Measurements from ENCODE around the gene TWIST1.
A peak's percentile ranks its signal among the peaks of the same experiment; 100 is the strongest.

The TWIST1 gene

DNA sequence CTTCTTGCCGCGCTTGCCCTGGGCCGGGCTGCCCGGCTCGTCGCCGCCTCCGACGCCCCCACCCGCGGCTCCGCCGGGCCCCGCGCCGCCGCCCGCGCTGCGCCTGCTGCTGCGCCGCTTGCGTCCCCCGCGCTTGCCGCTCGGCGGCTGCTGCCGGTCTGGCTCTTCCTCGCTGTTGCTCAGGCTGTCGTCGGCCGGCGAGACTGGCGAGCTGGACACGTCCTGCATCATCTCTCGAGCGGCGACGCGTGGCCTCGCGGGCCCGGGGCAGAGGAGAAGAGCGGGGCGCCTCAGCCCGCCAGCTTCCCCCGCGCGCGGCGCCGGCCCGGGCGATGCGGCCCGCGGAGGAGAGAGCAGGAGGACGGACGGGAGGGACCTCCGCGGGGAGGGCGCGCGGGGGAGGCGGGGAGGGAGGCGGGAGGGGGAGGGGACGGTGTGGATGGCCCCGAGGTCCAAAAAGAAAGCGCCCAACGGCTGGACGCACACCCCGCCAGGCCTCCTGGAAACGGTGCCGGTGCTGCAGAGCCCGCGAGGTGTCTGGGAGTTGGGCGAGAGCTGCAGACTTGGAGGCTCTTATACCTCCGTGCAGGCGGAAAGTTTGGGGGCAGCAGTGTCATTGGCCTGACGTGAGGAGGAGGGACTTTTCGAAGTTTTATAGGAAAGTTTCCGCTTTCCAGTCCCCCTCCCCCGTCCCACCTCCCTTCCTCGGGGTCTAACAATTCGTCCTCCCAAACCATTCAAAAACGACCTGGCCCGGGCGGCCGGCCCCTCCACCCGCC lies at the start of gene TWIST1:
TWIST1 (minus strand) TSS at position 546 of the 779 bp plus-strand sequence; CDS start at position 231, 315 bp downstream.
- peaks cover 8% of the 10 kb centered on the region for H3K27me3 ChIP-seq (ENCODE audit: control insufficient read depth, insufficient read depth, low read length)
- H3K4me3 ChIP-seq (ENCODE audit: low read length) = peak within 1 kb of the TSS; percentile 77
- no peak within 1 kb of the TSS for H3K9ac ChIP-seq (ENCODE audit: low read length)
- no peak within 1 kb of the TSS for H3K27ac ChIP-seq (ENCODE audit: low read depth, low read length)
- H3K36me3 ChIP-seq (ENCODE audit: control insufficient read depth, insufficient read depth, low read length) = no peaks in the 10 kb centered on the region
- H3K4me1 ChIP-seq (ENCODE audit: control insufficient read depth, insufficient read depth, low read length) = peaks cover 5% of the 10 kb centered on the region

GRCh38 chr7:19161671-19162070 lies 44.2 kb upstream of the TWIST1 start:
- Histone ChIP-seq H3K27ac (ENCODE audit: low read depth, low read length) (no peak overlapping the region), H3K4me1 (ENCODE audit: control insufficient read depth, insufficient read depth, low read length) (no peaks in the 10 kb centered on the region), H3K9ac (ENCODE audit: low read length) (no peak overlapping the region), H3K4me3 (ENCODE audit: low read length) (no peak overlapping the region), H3K27me3 (ENCODE audit: control insufficient read depth, insufficient read depth, low read length) (no peaks in the 10 kb centered on the region), H3K36me3 (ENCODE audit: control insufficient read depth, insufficient read depth, low read length) (no peaks in the 10 kb centered on the region)

DNA sequence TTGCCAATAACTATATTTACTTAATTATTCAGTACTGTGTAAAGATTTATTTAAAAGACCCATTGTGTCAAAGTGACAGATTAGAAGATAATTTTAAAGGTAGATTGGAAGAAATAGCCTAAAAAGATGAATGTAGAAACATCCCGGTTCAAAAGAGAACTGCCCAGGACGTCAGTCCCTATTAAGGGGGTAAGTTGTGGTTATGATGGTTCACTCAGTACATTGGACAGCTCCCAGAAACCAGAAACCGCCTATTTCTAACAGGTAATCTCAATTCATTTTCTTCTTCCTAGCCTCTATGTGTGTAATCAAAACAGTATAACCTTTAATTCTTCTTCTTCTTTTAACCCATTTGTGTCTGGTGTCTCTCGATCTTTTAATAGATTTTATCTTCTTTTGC lies 29.3 kb upstream of the TWIST1 start:
- Histone ChIP-seq H3K27me3 (ENCODE audit: control insufficient read depth, insufficient read depth, low read length) (peaks cover 9% of the 10 kb centered on the region), H3K4me3 (ENCODE audit: low read length) (no peak overlapping the region), H3K4me1 (ENCODE audit: control insufficient read depth, insufficient read depth, low read length) (no peaks in the 10 kb centered on the region), H3K27ac (ENCODE audit: low read depth, low read length) (no peak overlapping the region), H3K36me3 (ENCODE audit: control insufficient read depth, insufficient read depth, low read length) (no peaks in the 10 kb centered on the region), H3K9ac (ENCODE audit: low read length) (no peak overlapping the region)

- Histone ChIP-seq H3K27me3 (ENCODE audit: control insufficient read depth, insufficient read depth, low read length) (peaks cover 9% of the 10 kb centered on the region), H3K27ac (ENCODE audit: low read depth, low read length) (no peak overlapping the region), H3K36me3 (ENCODE audit: control insufficient read depth, insufficient read depth, low read length) (no peaks in the 10 kb centered on the region), H3K4me3 (ENCODE audit: low read length) (no peak overlapping the region), H3K4me1 (ENCODE audit: control insufficient read depth, insufficient read depth, low read length) (no peaks in the 10 kb centered on the region), H3K9ac (ENCODE audit: low read length) (no peak overlapping the region)
Measured at GRCh38 chr7:19145434-19146115, 28.1 kb upstream of the TWIST1 start.

DNA sequence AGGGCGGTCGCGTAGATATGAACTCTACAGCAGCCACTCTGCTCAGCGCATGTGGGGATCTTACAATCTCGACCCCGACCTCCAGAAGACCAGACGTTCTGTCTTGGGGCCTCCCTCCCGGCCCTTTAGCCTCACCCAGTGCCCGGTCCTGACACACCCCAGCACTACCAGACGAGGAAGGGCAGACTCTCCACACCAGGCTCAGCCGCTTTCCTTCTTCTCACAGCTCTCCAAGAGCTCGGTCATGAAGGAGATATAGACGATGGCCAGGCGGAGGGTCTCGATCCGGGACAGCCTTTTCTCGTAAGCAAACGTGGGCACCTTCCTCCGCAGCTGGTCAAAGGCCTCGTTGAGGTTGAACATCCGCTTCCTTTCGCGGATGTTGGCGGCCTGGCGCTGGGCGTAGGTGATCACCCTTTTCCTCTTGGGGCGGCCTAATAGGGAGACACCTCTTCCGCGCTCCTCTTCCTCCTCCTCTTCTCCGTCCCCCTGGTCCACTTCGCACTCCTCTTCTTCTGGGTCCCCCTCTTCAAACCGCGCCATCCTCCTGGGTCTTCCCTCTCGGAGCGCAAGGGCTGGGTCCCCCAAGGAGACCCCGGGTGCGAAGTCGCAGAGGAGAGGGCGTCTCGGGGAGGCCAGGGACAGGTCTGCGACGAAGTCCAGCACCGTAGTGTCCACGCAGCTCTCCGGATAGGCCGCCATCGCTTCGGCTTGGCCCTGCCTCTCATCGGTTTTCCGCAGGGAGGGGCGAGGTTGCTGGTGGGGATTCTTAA lies 27.4 kb upstream of the TWIST1 start, which contains the start of gene FERD3L:
FERD3L (minus strand) TSS at position 761 of the 773 bp plus-strand sequence; CDS start at position 702, 59 bp downstream.
- Histone ChIP-seq H3K4me3 (ENCODE audit: low read length) (peak within 1 kb of the TSS; percentile 24), H3K9ac (ENCODE audit: low read length) (no peak within 1 kb of the TSS), H3K4me1 (ENCODE audit: control insufficient read depth, insufficient read depth, low read length) (no peaks in the 10 kb centered on the region), H3K27ac (ENCODE audit: low read depth, low read length) (no peak within 1 kb of the TSS), H3K36me3 (ENCODE audit: control insufficient read depth, insufficient read depth, low read length) (no peaks in the 10 kb centered on the region), H3K27me3 (ENCODE audit: control insufficient read depth, insufficient read depth, low read length) (peaks cover 9% of the 10 kb centered on the region)

- H3K27ac ChIP-seq (ENCODE audit: low read depth, low read length) = no peak overlapping the region
- H3K36me3 ChIP-seq (ENCODE audit: control insufficient read depth, insufficient read depth, low read length) = no peaks in the 10 kb centered on the region
- peak overlapping the region; percentile 35 for H3K4me3 ChIP-seq (ENCODE audit: low read length)
- H3K4me1 ChIP-seq (ENCODE audit: control insufficient read depth, insufficient read depth, low read length) = no peaks in the 10 kb centered on the region
- peaks cover 9% of the 10 kb centered on the region for H3K27me3 ChIP-seq (ENCODE audit: control insufficient read depth, insufficient read depth, low read length)
- H3K9ac ChIP-seq (ENCODE audit: low read length) = no peak overlapping the region
Measured at GRCh38 chr7:19143881-19144574, 26.6 kb upstream of the TWIST1 start.

GRCh38 chr7:19139706-19140327 lies 22.4 kb upstream of the TWIST1 start:
- no peak overlapping the region for H3K27ac ChIP-seq (ENCODE audit: low read depth, low read length)
- H3K36me3 ChIP-seq (ENCODE audit: control insufficient read depth, insufficient read depth, low read length) = no peaks in the 10 kb centered on the region
- H3K27me3 ChIP-seq (ENCODE audit: control insufficient read depth, insufficient read depth, low read length) = peaks cover 5% of the 10 kb centered on the region
- H3K4me1 ChIP-seq (ENCODE audit: control insufficient read depth, insufficient read depth, low read length) = no peaks in the 10 kb centered on the region
- no peak overlapping the region for H3K4me3 ChIP-seq (ENCODE audit: low read length)
- no peak overlapping the region for H3K9ac ChIP-seq (ENCODE audit: low read length)

GRCh38 chr7:19133886-19134285 lies 16.4 kb upstream of the TWIST1 start:
- Histone ChIP-seq H3K27me3 (ENCODE audit: control insufficient read depth, insufficient read depth, low read length) (no peaks in the 10 kb centered on the region), H3K27ac (ENCODE audit: low read depth, low read length) (no peak overlapping the region), H3K4me1 (ENCODE audit: control insufficient read depth, insufficient read depth, low read length) (no peaks in the 10 kb centered on the region), H3K4me3 (ENCODE audit: low read length) (no peak overlapping the region), H3K9ac (ENCODE audit: low read length) (no peak overlapping the region), H3K36me3 (ENCODE audit: control insufficient read depth, insufficient read depth, low read length) (no peaks in the 10 kb centered on the region)

DNA sequence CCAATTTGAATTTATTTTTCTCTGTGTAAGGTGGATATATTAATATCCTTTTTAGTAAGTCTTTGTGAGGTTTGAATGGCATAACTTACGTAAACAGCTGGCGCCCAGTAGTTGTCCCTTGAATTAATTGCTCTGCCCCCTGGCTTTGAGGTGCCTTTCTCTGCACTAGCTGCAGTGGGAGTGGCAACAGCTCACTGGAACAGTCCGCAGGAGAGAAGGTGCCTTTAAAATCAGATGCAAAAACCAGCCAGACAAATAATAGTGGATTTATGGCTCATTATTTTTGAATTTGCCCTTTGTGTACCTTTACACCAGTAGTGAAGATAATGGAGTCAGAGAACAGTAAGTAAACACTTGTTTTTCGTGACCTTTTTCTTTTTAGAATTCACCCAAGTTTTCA lies 16.0 kb upstream of the TWIST1 start:
- no peak overlapping the region for H3K9ac ChIP-seq (ENCODE audit: low read length)
- no peak overlapping the region for H3K4me3 ChIP-seq (ENCODE audit: low read length)
- H3K36me3 ChIP-seq (ENCODE audit: control insufficient read depth, insufficient read depth, low read length) = no peaks in the 10 kb centered on the region
- H3K27ac ChIP-seq (ENCODE audit: low read depth, low read length) = no peak overlapping the region
- no peaks in the 10 kb centered on the region for H3K27me3 ChIP-seq (ENCODE audit: control insufficient read depth, insufficient read depth, low read length)
- no peaks in the 10 kb centered on the region for H3K4me1 ChIP-seq (ENCODE audit: control insufficient read depth, insufficient read depth, low read length)

DNA sequence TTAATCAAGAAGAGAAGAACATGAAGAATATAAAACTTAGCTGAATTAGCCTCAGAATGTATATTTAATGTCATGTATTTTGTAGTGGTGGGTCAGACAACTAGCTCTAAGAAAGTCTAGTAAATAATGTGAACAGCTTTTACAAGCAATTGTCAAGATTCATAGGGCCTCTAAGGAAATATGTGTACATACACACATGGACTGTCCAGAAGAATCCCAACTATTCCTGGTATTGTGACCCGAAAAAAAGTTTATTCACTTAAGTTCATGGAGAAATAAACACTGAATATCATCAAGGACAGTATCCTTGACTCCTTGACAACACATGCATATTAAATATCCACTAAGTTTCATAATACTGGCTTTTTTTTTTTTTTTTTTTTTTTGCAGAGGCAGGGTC lies 11.4 kb upstream of the TWIST1 start:
- Histone ChIP-seq H3K4me3 (ENCODE audit: low read length) (no peak overlapping the region), H3K9ac (ENCODE audit: low read length) (no peak overlapping the region), H3K27me3 (ENCODE audit: control insufficient read depth, insufficient read depth, low read length) (no peaks in the 10 kb centered on the region), H3K4me1 (ENCODE audit: control insufficient read depth, insufficient read depth, low read length) (no peaks in the 10 kb centered on the region), H3K27ac (ENCODE audit: low read depth, low read length) (no peak overlapping the region), H3K36me3 (ENCODE audit: control insufficient read depth, insufficient read depth, low read length) (no peaks in the 10 kb centered on the region)

DNA sequence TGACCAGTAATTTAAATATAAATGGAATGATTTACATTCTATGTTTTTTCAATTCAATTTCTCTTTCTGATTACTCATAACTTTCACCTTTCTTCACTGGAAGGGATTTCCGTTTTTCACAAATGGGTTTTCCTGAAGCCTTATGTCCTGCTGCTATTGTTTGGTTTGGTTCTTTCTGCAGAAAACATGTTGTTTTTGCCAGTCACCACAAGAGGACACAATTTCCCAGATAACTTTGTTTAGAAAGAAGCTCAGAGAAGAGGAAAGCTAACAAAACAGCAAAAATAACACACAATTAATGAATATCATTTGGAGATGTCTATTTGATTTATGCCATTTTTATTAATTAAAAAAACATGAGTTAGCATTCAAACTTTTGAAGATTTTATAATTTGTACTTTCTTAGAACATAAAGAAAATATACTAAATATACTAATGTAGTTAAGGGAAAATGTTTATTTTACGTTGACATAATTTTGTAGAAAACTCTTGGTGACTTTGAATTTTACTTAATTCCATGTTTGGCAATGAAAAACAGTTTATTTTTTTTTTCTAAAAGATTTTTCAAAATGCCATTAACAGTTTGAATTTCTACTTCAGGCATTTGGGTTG lies 4.6 kb upstream of the TWIST1 start:
- no peaks in the 10 kb centered on the region for H3K27me3 ChIP-seq (ENCODE audit: control insufficient read depth, insufficient read depth, low read length)
- H3K4me3 ChIP-seq (ENCODE audit: low read length) = no peak overlapping the region
- no peaks in the 10 kb centered on the region for H3K36me3 ChIP-seq (ENCODE audit: control insufficient read depth, insufficient read depth, low read length)
- no peak overlapping the region for H3K9ac ChIP-seq (ENCODE audit: low read length)
- H3K27ac ChIP-seq (ENCODE audit: low read depth, low read length) = no peak overlapping the region
- H3K4me1 ChIP-seq (ENCODE audit: control insufficient read depth, insufficient read depth, low read length) = no peaks in the 10 kb centered on the region

All from rectal smooth muscle tissue (tissue), 1 donor.